GM12878 (cell line): Measurements from ENCODE around the gene COL23A1. TPM values are rescaled to one million over a fixed set of nuclear protein-coding genes. Genes with fewer than 3 reads are reported as not detected.

Source experiments
- ATAC-seq: fragments of 200-7000 bp; cut with Tn5 transposase; 3 replicates; pipeline ENCODE4 v1.9.1; 2020; ENCODE audit warnings: mild to moderate bottlenecking, moderate library complexity
- BruUV-seq: library from RNA; stranded (reverse); fragments of 400-500 nt; replicated peaks from 2 replicates; lab custom pipeline; 2021; lab: Mats Ljungman, UMichigan
- CTCF ChIA-PET: fragments of 300-600 bp; sonication (Branson Sonifier 250); formaldehyde crosslinking; extraction: SDS; loops from one replicate; lab custom pipeline; 2021; ENCODE audit warnings: inconsistent platforms; lab: Yijun Ruan, JAX
- POLR2A ChIA-PET: fragments of 350-600 bp; formaldehyde crosslinking; extraction: SDS; loops from one replicate; lab custom pipeline; 2021; ENCODE audit warnings: inconsistent platforms; lab: Charles Lee
- RAD21 ChIA-PET: fragments of 300-600 bp; sonication (Branson Sonifier 250); formaldehyde crosslinking; loops from one replicate; lab custom pipeline; 2023; ENCODE audit warnings: antibody characterized with exemption; ENCODE audit not compliant: unreplicated experiment; lab: Charles Lee
- SMC1A ChIA-PET: fragments of 300-600 bp; sonication (Branson Sonifier 250); formaldehyde crosslinking; loops from one replicate; lab custom pipeline; 2023; ENCODE audit not compliant: unreplicated experiment, uncharacterized antibody; lab: Charles Lee
- DNase-seq: peaks from one replicate; pipeline ENCODE4 v3.0.0-alpha.2; 2011; ENCODE audit warnings: low read depth, low spot score
- FAIRE-seq: peaks from 3 replicates; lab custom pipeline; 2011; peaks lifted over from hg19 to GRCh38; lab: Jason Lieb, UNC
- H2AFZ ChIP-seq: 2 replicates; pipeline ENCODE4 v1.6.0; 2011; ENCODE audit warnings: low read depth, low read length, control low read depth; ENCODE audit not compliant: control insufficient read depth
- H3K27ac ChIP-seq: 2 replicates; pipeline ENCODE4 v1.5.1; 2011; ENCODE audit warnings: control low read depth; ENCODE audit not compliant: control insufficient read depth, insufficient read depth
- H3K27me3 ChIP-seq, 2 experiments: replicated peaks in 1 of 2; 2 replicates each; pipeline versions ENCODE4 v1.6.0 to v1.6.1; 2011; ENCODE audit warnings: low read length in 1 of 2; ENCODE audit not compliant: control insufficient read depth in 2 of 2, insufficient read depth in 2 of 2
- H3K36me3 ChIP-seq, 2 experiments: 2 replicates each; pipeline ENCODE4 v1.5.1; 2011; ENCODE audit warnings: low read length in 1 of 2; ENCODE audit not compliant: control insufficient read depth in 2 of 2, insufficient read depth in 2 of 2
- H3K4me1 ChIP-seq: 2 replicates; pipeline ENCODE4 v1.6.1; 2011; ENCODE audit warnings: mild to moderate bottlenecking, low read length, moderate library complexity, mixed read lengths; ENCODE audit not compliant: control insufficient read depth, insufficient read depth
- H3K4me2 ChIP-seq: 2 replicates; pipeline ENCODE4 v1.6.0; 2011; ENCODE audit warnings: control low read depth; ENCODE audit not compliant: control insufficient read depth, insufficient read depth
- H3K4me3 ChIP-seq: fragments of 200-600 bp; sonication (generic); 2 replicates; pipeline ENCODE4 v1.5.1; 2016
- H3K79me2 ChIP-seq: 2 replicates; pipeline ENCODE4 v1.6.0; 2011; ENCODE audit warnings: low read length; ENCODE audit not compliant: control insufficient read depth, insufficient read depth
- H3K9ac ChIP-seq: 2 replicates; pipeline ENCODE4 v1.8.0; 2011; ENCODE audit warnings: low read length, control low read depth, mixed read lengths; ENCODE audit not compliant: control insufficient read depth, insufficient read depth
- H3K9me3 ChIP-seq: replicated peaks from 3 replicates; pipeline ENCODE4 v1.5.1; 2011; ENCODE audit warnings: mild to moderate bottlenecking, low read length; ENCODE audit not compliant: control insufficient read depth, insufficient read depth
- H4K20me1 ChIP-seq: 2 replicates; pipeline ENCODE4 v1.6.0; 2011; ENCODE audit not compliant: control insufficient read depth, insufficient read depth
- CHD2 ChIP-seq: IDR thresholded peaks from 2 replicates; pipeline ENCODE4 v1.6.1; 2011; ENCODE audit warnings: low read depth, low read length, improper control_type of control experiment, borderline replicate concordance
- E2F4 ChIP-seq: IDR thresholded peaks from 2 replicates; pipeline ENCODE4 v1.6.1; 2012; ENCODE audit warnings: low read depth, low read length, improper control_type of control experiment
- FOXM1 ChIP-seq: IDR thresholded peaks from 2 replicates; pipeline ENCODE4 v1.6.1; 2012; ENCODE audit warnings: low read depth, mild to moderate bottlenecking, inconsistent platforms, low read length, moderate library complexity
- HDAC2 ChIP-seq: fragments of 200-600 bp; sonication (generic); IDR thresholded peaks from 2 replicates; pipeline ENCODE4 v1.6.1; 2017
- PKNOX1 ChIP-seq: fragments of 450-650 bp; IDR thresholded peaks from 2 replicates; pipeline ENCODE4 v1.6.1; 2016; ENCODE audit warnings: mild to moderate bottlenecking
- POU2F2 ChIP-seq: IDR thresholded peaks from 3 replicates; pipeline ENCODE4 v1.6.1; 2011; ENCODE audit warnings: low read depth, mild to moderate bottlenecking, low read length, borderline replicate concordance
- PRDM15 ChIP-seq: fragments of 450-650 bp; formaldehyde crosslinking; IDR thresholded peaks from 2 replicates; pipeline ENCODE4 v1.4.0; 2020; ENCODE audit warnings: mild to moderate bottlenecking, moderate library complexity
- SMAD5 ChIP-seq: IDR thresholded peaks from 2 replicates; pipeline ENCODE4 v1.6.1; 2016; ENCODE audit warnings: antibody characterized with exemption, low read depth
- SRF ChIP-seq, 2 experiments: IDR thresholded peaks; 2 replicates each; pipeline ENCODE4 v1.6.1; 2011; ENCODE audit warnings: low read depth in 2 of 2, low read length in 2 of 2, mild to moderate bottlenecking in 1 of 2, moderate library complexity in 1 of 2
- ZNF207 ChIP-seq: fragments of 450-650 bp; IDR thresholded peaks from 2 replicates; pipeline ENCODE4 v1.6.1; 2014; ENCODE audit warnings: antibody characterized with exemption, mild to moderate bottlenecking, borderline replicate concordance
- ZNF384 ChIP-seq: IDR thresholded peaks from 2 replicates; pipeline ENCODE4 v1.6.1; 2012; ENCODE audit warnings: low read depth, mild to moderate bottlenecking, low read length, improper control_type of control experiment, borderline replicate concordance
- WGBS: methylation state at CpG from one replicate; pipeline ENCODE4 v1.1.6; 2016; ENCODE audit warnings: low lambda C conversion rate; ENCODE audit not compliant: insufficient replicate concordance, insufficient coverage; ENCODE audit errors: missing lambda C conversion rate; 5-methylcytosine and 5-hydroxymethylcytosine counted together
- in situ Hi-C: fragments of 300-500 bp; cut with MboI; formaldehyde crosslinking; loops from 9 replicates; pipeline ENCODE4 v1.14.3; 2018; ENCODE audit warnings: mixed read lengths
- intact Hi-C: fragments of 100-400 bp; cut with micrococcal nuclease; formaldehyde crosslinking; loops from one replicate; pipeline ENCODE4 v1.14.2; 2022; ENCODE audit not compliant: unreplicated experiment
- polyA plus RNA-seq, 11 experiments: library from polyadenylated mRNA; depleted of rRNA in 4 of 11; unstranded in 6 of 11; stranded (reverse) in 5 of 11; fragments of >200 nt; fragmentation: Nextera tagmentation in 4 of 11; fragmentation: Illumina TruSeq in 1 of 11; extraction: Ambion mirVana in 4 of 11; extraction: Trizol in 1 of 11; gene quantifications; 1 replicate in 1 of 11; 2 replicates in 10 of 11; pipeline versions ENCODE4 v1.2.1 to v1.2.3, GENCODE V29; 2011 to 2016; ENCODE audit warnings: inconsistent platforms in 2 of 11, missing spikeins in 2 of 11, low read depth in 1 of 11
- total RNA-seq, 4 experiments: library from RNA; depleted of rRNA in 3 of 4; stranded (reverse); fragments of >200 nt in 3 of 4; fragmentation: Illumina TruSeq in 1 of 4; extraction: Trizol in 1 of 4; gene quantifications; 2 replicates each; pipeline versions ENCODE4 v1.2.1 to v1.2.3, GENCODE V29; 2013 to 2021

The COL23A1 gene
- total and polyA plus RNA-seq, 10 of the 15 experiments (the other 5 are each of a cell fraction or from before 2014, with no cell fraction given) = 0.03 to 0.83 (median 0.09) TPM; not detected in 5

- TF ChIP-seq PRDM15 (CRISPR knock-in tag) = no peak
- no peak for TF ChIP-seq CHD2
- TF ChIP-seq ZNF207 = no peak
- TF ChIP-seq, all 136 proteins: peak for 0
These were observed 218.0 kb downstream of the COL23A1 start (continued) for GRCh38 chr5:178372142-178372571.

GRCh38 chr5:178371362-178372111 is 218.7 kb downstream of the COL23A1 start:
- ChIA-PET SMC1A (no interaction called here), RAD21 (no interaction called here)
- Histone ChIP-seq H3K27me3 (no peaks in the 10 kb centered on the region), H3K79me2 (no peaks in the 10 kb centered on the region), H3K4me1 (no peaks in the 10 kb centered on the region), H3K4me2 (no peak overlapping the region), H4K20me1 (no peaks in the 10 kb centered on the region)
- intact Hi-C loops (no loop called here), in situ Hi-C loops (no loop called here)
- FAIRE-seq = no peak
- BruUV-seq = no TSS peak
- WGBS = 43% methylated on average over 24 of the region's 24 CpGs
- TF ChIP-seq FOXM1 = no peak
- TF ChIP-seq HDAC2 = no peak
- TF ChIP-seq SRF (IDR thresholded peaks at IDR 0.05; ENCODE audit: low read depth in 2 of 2, low read length in 2 of 2) = no peak
- no peak for TF ChIP-seq ZNF384
- no peak for TF ChIP-seq E2F4
- TF ChIP-seq PKNOX1 = no peak
- TF ChIP-seq SMAD5 = no peak
- no peak for TF ChIP-seq POU2F2
- TF ChIP-seq, all 136 proteins: peak for 0
- ChIA-PET POLR2A (no interaction called here), CTCF (no interaction called here)
- no peaks in the 10 kb centered on the region for H3K36me3 ChIP-seq
- no peak overlapping the region for H2AFZ ChIP-seq
- no peak overlapping the region for H3K9ac ChIP-seq
- H3K4me3 ChIP-seq = no peak overlapping the region
- no peak overlapping the region for H3K27ac ChIP-seq
- no peaks in the 10 kb centered on the region; the same call in 2 of the 3 replicates for H3K9me3 ChIP-seq
- ATAC-seq = no peak
- DNase-seq = no peak
